ENCODE measurements around the gene TACC3. TPM values are rescaled to one million over a fixed set of nuclear protein-coding genes. Genes with fewer than 3 reads are reported as not detected.

Gene TACC3
- total RNA-seq, 1 experiment from 2014 or later: 106 TPM

DNA sequence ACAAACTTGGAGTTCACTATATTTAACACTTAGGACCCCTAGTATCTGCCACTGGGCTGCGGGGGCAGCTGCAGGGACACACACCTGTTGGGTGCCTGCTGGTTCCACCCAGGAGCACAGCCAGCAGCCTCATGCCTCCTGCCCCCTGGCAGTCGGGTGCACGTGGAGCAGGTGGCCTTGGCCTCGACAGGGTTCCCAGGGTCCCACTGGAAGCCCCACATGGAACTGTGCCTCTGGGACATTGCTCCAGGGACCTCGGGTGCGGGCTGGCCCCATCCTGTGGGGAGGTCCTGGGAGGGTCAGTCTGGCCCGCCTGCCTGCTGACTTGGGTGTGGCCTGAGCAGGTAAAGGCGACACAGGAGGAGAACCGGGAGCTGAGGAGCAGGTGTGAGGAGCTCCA lies 18.0 kb downstream of the TACC3 start:
- Histone ChIP-seq H3K27ac (ENCODE audit: low read length) (no peak overlapping the region), H3K4me1 (ENCODE audit: control insufficient read depth, insufficient read depth, low read length) (no peaks in the 10 kb centered on the region), H3K9me3 (ENCODE audit: control insufficient read depth, insufficient read depth, low read depth, low read length) (no peaks in the 10 kb centered on the region), H3K27me3 (ENCODE audit: control insufficient read depth, insufficient read depth, low read length) (no peaks in the 10 kb centered on the region), H3K4me3 (ENCODE audit: low read depth in 2 of 2, low read length in 2 of 2) (no peak overlapping the region), H3K36me3 (ENCODE audit: control insufficient read depth, insufficient read depth, low read length) (peaks cover 4% of the 10 kb centered on the region; the same call in 1 of the 2 replicates)
- ChIA-PET CTCF (no interaction called here), POLR2A (no interaction called here)
- in situ Hi-C loops (cut with HindIII; ENCODE audit: low pct_unique_long_range_greater_than_20kb, low sequenced_read_pairs) (no loop called here), intact Hi-C loops (cut with micrococcal nuclease; ENCODE audit: unreplicated experiment) (no loop called here)
- ATAC-seq (no peak), DNase-seq (ENCODE audit: low read depth, low spot score) (no peak)
- TF ChIP-seq, protein P1, sequence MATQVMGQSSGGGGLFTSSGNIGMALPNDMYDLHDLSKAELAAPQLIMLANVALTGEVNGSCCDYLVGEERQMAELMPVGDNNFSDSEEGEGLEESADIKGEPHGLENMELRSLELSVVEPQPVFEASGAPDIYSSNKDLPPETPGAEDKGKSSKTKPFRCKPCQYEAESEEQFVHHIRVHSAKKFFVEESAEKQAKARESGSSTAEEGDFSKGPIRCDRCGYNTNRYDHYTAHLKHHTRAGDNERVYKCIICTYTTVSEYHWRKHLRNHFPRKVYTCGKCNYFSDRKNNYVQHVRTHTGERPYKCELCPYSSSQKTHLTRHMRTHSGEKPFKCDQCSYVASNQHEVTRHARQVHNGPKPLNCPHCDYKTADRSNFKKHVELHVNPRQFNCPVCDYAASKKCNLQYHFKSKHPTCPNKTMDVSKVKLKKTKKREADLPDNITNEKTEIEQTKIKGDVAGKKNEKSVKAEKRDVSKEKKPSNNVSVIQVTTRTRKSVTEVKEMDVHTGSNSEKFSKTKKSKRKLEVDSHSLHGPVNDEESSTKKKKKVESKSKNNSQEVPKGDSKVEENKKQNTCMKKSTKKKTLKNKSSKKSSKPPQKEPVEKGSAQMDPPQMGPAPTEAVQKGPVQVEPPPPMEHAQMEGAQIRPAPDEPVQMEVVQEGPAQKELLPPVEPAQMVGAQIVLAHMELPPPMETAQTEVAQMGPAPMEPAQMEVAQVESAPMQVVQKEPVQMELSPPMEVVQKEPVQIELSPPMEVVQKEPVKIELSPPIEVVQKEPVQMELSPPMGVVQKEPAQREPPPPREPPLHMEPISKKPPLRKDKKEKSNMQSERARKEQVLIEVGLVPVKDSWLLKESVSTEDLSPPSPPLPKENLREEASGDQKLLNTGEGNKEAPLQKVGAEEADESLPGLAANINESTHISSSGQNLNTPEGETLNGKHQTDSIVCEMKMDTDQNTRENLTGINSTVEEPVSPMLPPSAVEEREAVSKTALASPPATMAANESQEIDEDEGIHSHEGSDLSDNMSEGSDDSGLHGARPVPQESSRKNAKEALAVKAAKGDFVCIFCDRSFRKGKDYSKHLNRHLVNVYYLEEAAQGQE (IDR thresholded peaks at IDR 0.05; ENCODE audit: insufficient read depth in 1 of 2, low read depth in 2 of 2, low read length in 1 of 2): no peak
- TF ChIP-seq, protein P2, sequence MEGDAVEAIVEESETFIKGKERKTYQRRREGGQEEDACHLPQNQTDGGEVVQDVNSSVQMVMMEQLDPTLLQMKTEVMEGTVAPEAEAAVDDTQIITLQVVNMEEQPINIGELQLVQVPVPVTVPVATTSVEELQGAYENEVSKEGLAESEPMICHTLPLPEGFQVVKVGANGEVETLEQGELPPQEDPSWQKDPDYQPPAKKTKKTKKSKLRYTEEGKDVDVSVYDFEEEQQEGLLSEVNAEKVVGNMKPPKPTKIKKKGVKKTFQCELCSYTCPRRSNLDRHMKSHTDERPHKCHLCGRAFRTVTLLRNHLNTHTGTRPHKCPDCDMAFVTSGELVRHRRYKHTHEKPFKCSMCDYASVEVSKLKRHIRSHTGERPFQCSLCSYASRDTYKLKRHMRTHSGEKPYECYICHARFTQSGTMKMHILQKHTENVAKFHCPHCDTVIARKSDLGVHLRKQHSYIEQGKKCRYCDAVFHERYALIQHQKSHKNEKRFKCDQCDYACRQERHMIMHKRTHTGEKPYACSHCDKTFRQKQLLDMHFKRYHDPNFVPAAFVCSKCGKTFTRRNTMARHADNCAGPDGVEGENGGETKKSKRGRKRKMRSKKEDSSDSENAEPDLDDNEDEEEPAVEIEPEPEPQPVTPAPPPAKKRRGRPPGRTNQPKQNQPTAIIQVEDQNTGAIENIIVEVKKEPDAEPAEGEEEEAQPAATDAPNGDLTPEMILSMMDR (IDR thresholded peaks at IDR 0.05): no peak
- no peak for TF ChIP-seq POLR2AphosphoS5 (IDR thresholded peaks at IDR 0.05; ENCODE audit: low read depth, low read length)
- no peak for TF ChIP-seq TCF7L2 (IDR thresholded peaks at IDR 0.05; ENCODE audit: low read depth, low read length)
- TF ChIP-seq SIN3A (IDR thresholded peaks at IDR 0.05; ENCODE audit: borderline replicate concordance, insufficient read depth, low read depth, low read length): no peak
- no TSS peak for BruUV-seq (replicated peaks)

DNA sequence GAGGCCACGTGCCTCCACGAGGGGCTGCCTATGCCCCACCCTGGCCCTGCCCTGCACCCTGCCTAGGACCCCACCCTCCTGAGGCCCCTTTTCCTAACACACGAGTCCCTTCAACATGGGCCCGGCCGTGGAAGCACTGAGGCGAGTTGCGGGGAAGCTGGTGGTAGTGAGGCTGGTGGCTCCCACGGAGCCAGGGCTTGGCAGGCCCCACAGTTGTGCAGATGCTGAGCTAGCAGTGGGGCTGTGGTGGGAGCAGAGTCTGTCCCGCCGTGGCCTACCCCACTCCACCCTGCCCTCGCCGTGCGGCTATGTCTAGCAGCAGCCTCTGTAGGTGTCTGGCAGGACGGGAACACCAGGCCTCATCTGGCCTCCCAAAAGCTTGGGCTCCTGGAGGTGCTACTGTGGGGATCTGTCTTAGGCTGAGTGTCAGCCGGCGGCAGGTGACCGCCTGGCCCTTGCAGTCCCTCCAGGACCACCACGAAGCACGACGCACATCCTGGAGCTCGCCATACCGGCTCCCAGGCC lies 18.8 kb downstream of the TACC3 start:
- H3K36me3 ChIP-seq (ENCODE audit: control insufficient read depth, insufficient read depth, low read length): peaks cover 4% of the 10 kb centered on the region; the same call in 1 of the 2 replicates
- H3K27me3 ChIP-seq (ENCODE audit: control insufficient read depth, insufficient read depth, low read length): no peaks in the 10 kb centered on the region
- ChIA-PET CTCF (no interaction called here), POLR2A (no interaction called here)
- H3K4me3 ChIP-seq (ENCODE audit: low read depth in 2 of 2, low read length in 2 of 2): no peak overlapping the region
- in situ Hi-C loops (cut with HindIII; ENCODE audit: low pct_unique_long_range_greater_than_20kb, low sequenced_read_pairs): no loop called here
- ATAC-seq (no peak), DNase-seq (ENCODE audit: low read depth, low spot score) (no peak)
- TF ChIP-seq, protein P1 (IDR thresholded peaks at IDR 0.05; ENCODE audit: insufficient read depth in 1 of 2, low read depth in 2 of 2, low read length in 1 of 2): no peak
- TF ChIP-seq SIN3A (IDR thresholded peaks at IDR 0.05; ENCODE audit: borderline replicate concordance, insufficient read depth, low read depth, low read length) (no peak), TCF7L2 (IDR thresholded peaks at IDR 0.05; ENCODE audit: low read depth, low read length) (no peak), POLR2AphosphoS5 (IDR thresholded peaks at IDR 0.05; ENCODE audit: low read depth, low read length) (no peak)
- BruUV-seq (replicated peaks): no TSS peak
- H3K27ac ChIP-seq (ENCODE audit: low read length): no peak overlapping the region
- intact Hi-C loops (cut with micrococcal nuclease; ENCODE audit: unreplicated experiment): no loop called here
- no peaks in the 10 kb centered on the region for H3K4me1 ChIP-seq (ENCODE audit: control insufficient read depth, insufficient read depth, low read length)
- H3K9me3 ChIP-seq (ENCODE audit: control insufficient read depth, insufficient read depth, low read depth, low read length): no peaks in the 10 kb centered on the region

Measured in Panc1 (cell line).